ENCODE measurements around the gene NPIPA2. TPM values are rescaled to one million over a fixed set of nuclear protein-coding genes. Genes with fewer than 3 reads are reported as not detected.
"Not testable (repeated sequence)": the region's sequence is repeated elsewhere in the genome, so short reads cannot be mapped to it uniquely, and the experiment has no call there.

NPIPA2 gene
- total and polyA plus RNA-seq, 2 donors (not counting 1 experiment from before 2014, with no cell fraction given) = 0.99 to 1.6 TPM

DNA sequence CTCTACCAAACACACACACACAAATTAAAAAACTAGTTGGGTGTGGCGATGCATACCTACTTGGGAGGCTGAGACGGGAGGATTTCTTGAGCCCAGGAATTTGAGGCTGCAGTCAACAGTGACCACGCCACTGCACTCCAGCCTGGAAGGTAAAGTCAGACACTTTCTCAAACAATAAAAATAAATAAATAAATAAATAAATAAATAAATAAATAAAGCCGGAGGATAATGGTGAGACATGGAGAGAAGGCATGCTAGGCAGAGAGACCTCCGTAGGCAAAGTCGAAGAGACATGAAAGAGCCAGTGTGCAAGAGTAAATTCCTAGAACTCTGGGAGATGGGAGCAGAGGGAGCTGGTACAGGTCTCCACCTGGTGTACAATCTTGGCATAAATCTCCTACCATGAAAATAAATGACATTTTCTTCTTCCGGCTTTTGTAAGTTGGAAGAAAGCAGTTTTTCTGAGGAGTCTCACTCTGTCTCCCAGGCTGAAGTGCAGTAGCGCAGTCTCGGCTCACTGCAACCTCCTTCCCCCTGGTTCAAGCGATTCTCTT is 1.4 kb upstream of the NPIPA2 start:
- not testable (repeated sequence) for H3K79me2 ChIP-seq (ENCODE audit: control insufficient read depth, insufficient read depth, low read length); H3K4me2 ChIP-seq (ENCODE audit: extremely low read depth, insufficient read depth, low read length); H3K4me3 ChIP-seq (replicated peaks in 1 of 4; ENCODE audit: control extremely low read depth in 1 of 4, insufficient read depth in 1 of 4, low read depth in 3 of 4, low read length in 4 of 4); H3K27me3 ChIP-seq (ENCODE audit: control insufficient read depth, insufficient read depth, low read length); H2AFZ ChIP-seq (ENCODE audit: low read length); DNase-seq (ENCODE audit: low read depth in 2 of 2); H3K9me3 ChIP-seq (ENCODE audit: control insufficient read depth, insufficient read depth, low read depth, low read length); H3K36me3 ChIP-seq (ENCODE audit: control insufficient read depth, insufficient read depth, low read length); H3K27ac ChIP-seq (ENCODE audit: insufficient read depth, low read length); H3K9ac ChIP-seq (ENCODE audit: insufficient read depth, low read length); H3K4me1 ChIP-seq (ENCODE audit: control insufficient read depth, extremely low read depth, insufficient read depth, low read length); H4K20me1 ChIP-seq (ENCODE audit: control insufficient read depth, extremely low read depth, insufficient read depth, low read length)

DNA sequence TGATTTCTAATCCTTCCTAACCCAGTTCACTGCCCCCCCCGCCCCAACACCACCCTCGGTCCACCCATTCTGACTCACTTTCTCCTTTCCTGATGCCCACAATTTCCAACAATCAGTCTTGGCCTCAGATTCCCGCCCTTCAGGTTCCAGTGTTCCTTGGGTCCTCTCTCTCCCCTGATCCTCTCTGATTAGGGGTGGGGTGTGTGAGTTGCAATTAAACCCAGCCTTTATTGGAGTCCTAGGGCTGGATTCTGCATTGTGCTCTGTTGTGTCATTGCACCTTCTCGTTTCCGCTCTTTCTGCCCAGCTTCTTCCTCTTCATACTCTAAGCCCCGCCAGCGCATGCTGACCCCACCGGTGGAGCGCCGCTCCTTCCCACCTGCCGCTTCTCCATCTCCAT is 539 bp upstream of the NPIPA2 start:
- H3K4me3 ChIP-seq (replicated peaks in 1 of 4; ENCODE audit: control extremely low read depth in 1 of 4, insufficient read depth in 1 of 4, low read depth in 3 of 4, low read length in 4 of 4); H3K79me2 ChIP-seq (ENCODE audit: control insufficient read depth, insufficient read depth, low read length); H3K36me3 ChIP-seq (ENCODE audit: control insufficient read depth, insufficient read depth, low read length); H3K27me3 ChIP-seq (ENCODE audit: control insufficient read depth, insufficient read depth, low read length); DNase-seq (ENCODE audit: low read depth in 2 of 2); H3K9me3 ChIP-seq (ENCODE audit: control insufficient read depth, insufficient read depth, low read depth, low read length); H3K27ac ChIP-seq (ENCODE audit: insufficient read depth, low read length); H3K9ac ChIP-seq (ENCODE audit: insufficient read depth, low read length); H4K20me1 ChIP-seq (ENCODE audit: control insufficient read depth, extremely low read depth, insufficient read depth, low read length); H2AFZ ChIP-seq (ENCODE audit: low read length); H3K4me2 ChIP-seq (ENCODE audit: extremely low read depth, insufficient read depth, low read length); H3K4me1 ChIP-seq (ENCODE audit: control insufficient read depth, extremely low read depth, insufficient read depth, low read length): not testable (repeated sequence)

DNA sequence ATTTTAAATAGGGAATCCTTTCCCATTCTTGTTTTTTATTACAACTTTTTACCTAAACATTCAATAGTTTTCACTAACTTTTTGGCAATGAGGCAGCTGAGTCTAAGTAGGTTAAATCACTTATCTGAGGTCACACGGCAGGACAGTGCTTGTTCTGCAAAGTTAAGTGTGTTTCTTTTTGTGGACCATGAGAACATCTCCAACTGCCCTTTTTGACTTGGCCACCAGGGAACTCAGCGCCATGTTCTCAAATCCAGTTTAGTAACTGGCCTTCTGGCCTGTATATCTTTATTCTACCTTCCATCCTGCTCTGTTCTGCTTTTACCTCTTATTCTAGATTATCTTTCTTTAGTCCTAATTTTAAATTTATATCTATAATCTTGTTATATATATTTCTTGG is 31.3 kb downstream of the NPIPA2 start:
- DNase-seq (ENCODE audit: low read depth in 2 of 2); H3K27me3 ChIP-seq (ENCODE audit: control insufficient read depth, insufficient read depth, low read length): not testable (repeated sequence)

DNA sequence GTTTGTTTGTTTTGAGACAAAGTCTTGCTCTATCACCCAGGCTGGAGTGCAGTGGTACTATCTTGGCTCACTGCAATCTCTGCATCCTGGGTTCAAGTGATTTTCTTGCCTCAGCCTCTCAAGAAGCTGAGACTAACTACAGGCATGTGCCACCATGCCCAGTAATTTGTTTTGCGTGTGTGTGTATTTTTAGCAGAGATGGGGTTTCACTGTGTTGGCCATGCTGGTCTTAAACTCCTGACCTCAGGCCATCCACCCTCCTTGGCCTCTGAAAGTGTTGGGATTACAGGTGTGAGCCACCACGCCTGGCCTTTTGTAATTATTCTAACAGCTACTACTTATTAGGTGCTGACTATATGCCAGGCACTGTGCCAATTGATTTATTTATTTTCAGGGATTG is 33.3 kb downstream of the NPIPA2 start:
- H3K9ac ChIP-seq (ENCODE audit: insufficient read depth, low read length); H2AFZ ChIP-seq (ENCODE audit: low read length); H3K4me2 ChIP-seq (ENCODE audit: extremely low read depth, insufficient read depth, low read length): not testable (repeated sequence)

More for the DNA sequence above, 31.3 kb downstream of the NPIPA2 start:
- H3K4me3 ChIP-seq (replicated peaks in 1 of 4; ENCODE audit: control extremely low read depth in 1 of 4, insufficient read depth in 1 of 4, low read depth in 3 of 4, low read length in 4 of 4); H3K36me3 ChIP-seq (ENCODE audit: control insufficient read depth, insufficient read depth, low read length); H2AFZ ChIP-seq (ENCODE audit: low read length); H3K4me2 ChIP-seq (ENCODE audit: extremely low read depth, insufficient read depth, low read length); H3K9me3 ChIP-seq (ENCODE audit: control insufficient read depth, insufficient read depth, low read depth, low read length); H3K4me1 ChIP-seq (ENCODE audit: control insufficient read depth, extremely low read depth, insufficient read depth, low read length); H4K20me1 ChIP-seq (ENCODE audit: control insufficient read depth, extremely low read depth, insufficient read depth, low read length); H3K27ac ChIP-seq (ENCODE audit: insufficient read depth, low read length); H3K9ac ChIP-seq (ENCODE audit: insufficient read depth, low read length); H3K79me2 ChIP-seq (ENCODE audit: control insufficient read depth, insufficient read depth, low read length): not testable (repeated sequence)

DNA sequence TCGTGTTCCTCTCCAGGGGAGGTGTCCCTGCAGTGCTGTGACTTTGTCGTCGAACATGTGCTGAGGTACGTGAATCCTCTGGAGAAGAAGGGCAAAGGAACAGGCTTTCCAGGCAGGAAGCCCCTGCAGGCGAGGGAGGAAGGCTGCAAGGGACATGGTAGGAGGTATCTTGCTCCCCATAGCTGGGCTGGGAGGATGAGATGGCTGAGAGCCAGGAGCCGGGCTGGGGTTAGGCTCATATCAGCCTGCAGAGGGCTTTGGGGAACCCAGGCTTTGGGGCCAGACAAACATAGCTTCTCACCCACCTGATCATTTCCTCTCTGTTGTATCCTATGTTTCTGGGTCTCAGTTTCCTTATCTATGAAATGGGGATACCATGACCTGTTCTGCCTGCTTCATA is 34.4 kb downstream of the NPIPA2 start:
- not testable (repeated sequence) for H4K20me1 ChIP-seq (ENCODE audit: control insufficient read depth, extremely low read depth, insufficient read depth, low read length); DNase-seq (ENCODE audit: low read depth in 2 of 2); H3K36me3 ChIP-seq (ENCODE audit: control insufficient read depth, insufficient read depth, low read length); H2AFZ ChIP-seq (ENCODE audit: low read length); H3K27me3 ChIP-seq (ENCODE audit: control insufficient read depth, insufficient read depth, low read length); H3K4me3 ChIP-seq (replicated peaks in 1 of 4; ENCODE audit: control extremely low read depth in 1 of 4, insufficient read depth in 1 of 4, low read depth in 3 of 4, low read length in 4 of 4); H3K4me1 ChIP-seq (ENCODE audit: control insufficient read depth, extremely low read depth, insufficient read depth, low read length); H3K27ac ChIP-seq (ENCODE audit: insufficient read depth, low read length); H3K9me3 ChIP-seq (ENCODE audit: control insufficient read depth, insufficient read depth, low read depth, low read length); H3K79me2 ChIP-seq (ENCODE audit: control insufficient read depth, insufficient read depth, low read length); H3K9ac ChIP-seq (ENCODE audit: insufficient read depth, low read length); H3K4me2 ChIP-seq (ENCODE audit: extremely low read depth, insufficient read depth, low read length)

More for the DNA sequence above, 33.3 kb downstream of the NPIPA2 start:
- not testable (repeated sequence) for H4K20me1 ChIP-seq (ENCODE audit: control insufficient read depth, extremely low read depth, insufficient read depth, low read length); H3K27me3 ChIP-seq (ENCODE audit: control insufficient read depth, insufficient read depth, low read length); H3K36me3 ChIP-seq (ENCODE audit: control insufficient read depth, insufficient read depth, low read length); H3K4me1 ChIP-seq (ENCODE audit: control insufficient read depth, extremely low read depth, insufficient read depth, low read length); DNase-seq (ENCODE audit: low read depth in 2 of 2); H3K79me2 ChIP-seq (ENCODE audit: control insufficient read depth, insufficient read depth, low read length); H3K4me3 ChIP-seq (replicated peaks in 1 of 4; ENCODE audit: control extremely low read depth in 1 of 4, insufficient read depth in 1 of 4, low read depth in 3 of 4, low read length in 4 of 4); H3K27ac ChIP-seq (ENCODE audit: insufficient read depth, low read length); H3K9me3 ChIP-seq (ENCODE audit: control insufficient read depth, insufficient read depth, low read depth, low read length)

DNA sequence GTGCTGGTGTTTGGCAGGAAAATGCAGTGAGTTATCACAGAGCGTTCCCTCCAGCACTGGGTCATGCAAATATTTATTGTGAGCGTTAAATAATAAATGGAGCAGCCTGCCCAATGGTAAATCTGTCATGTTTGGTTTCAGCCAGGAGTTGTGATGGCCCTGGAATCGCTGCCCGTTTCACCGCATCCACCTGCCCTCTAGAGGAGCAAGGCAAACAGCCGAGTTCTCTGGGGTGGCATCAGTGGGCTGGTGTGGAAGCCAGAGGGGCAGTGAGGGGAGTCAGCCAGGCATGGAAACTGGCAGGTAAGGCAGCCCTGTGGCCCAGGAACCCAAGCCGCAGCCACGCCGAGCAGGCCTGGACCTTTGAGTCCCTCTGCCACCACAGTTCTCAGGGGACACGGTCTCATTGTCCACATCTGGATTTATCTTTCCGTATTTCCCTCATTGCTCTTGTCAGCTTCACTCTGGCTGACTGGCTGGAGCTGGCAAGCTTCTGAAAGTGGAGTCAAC is 37.1 kb downstream of the NPIPA2 start:
- not testable (repeated sequence) for H3K9me3 ChIP-seq (ENCODE audit: control insufficient read depth, insufficient read depth, low read depth, low read length); H3K4me2 ChIP-seq (ENCODE audit: extremely low read depth, insufficient read depth, low read length); H2AFZ ChIP-seq (ENCODE audit: low read length); H3K36me3 ChIP-seq (ENCODE audit: control insufficient read depth, insufficient read depth, low read length); DNase-seq (ENCODE audit: low read depth in 2 of 2); H3K9ac ChIP-seq (ENCODE audit: insufficient read depth, low read length); H3K27ac ChIP-seq (ENCODE audit: insufficient read depth, low read length); H3K4me1 ChIP-seq (ENCODE audit: control insufficient read depth, extremely low read depth, insufficient read depth, low read length); H3K27me3 ChIP-seq (ENCODE audit: control insufficient read depth, insufficient read depth, low read length); H3K79me2 ChIP-seq (ENCODE audit: control insufficient read depth, insufficient read depth, low read length); H3K4me3 ChIP-seq (replicated peaks in 1 of 4; ENCODE audit: control extremely low read depth in 1 of 4, insufficient read depth in 1 of 4, low read depth in 3 of 4, low read length in 4 of 4); H4K20me1 ChIP-seq (ENCODE audit: control insufficient read depth, extremely low read depth, insufficient read depth, low read length)

DNA sequence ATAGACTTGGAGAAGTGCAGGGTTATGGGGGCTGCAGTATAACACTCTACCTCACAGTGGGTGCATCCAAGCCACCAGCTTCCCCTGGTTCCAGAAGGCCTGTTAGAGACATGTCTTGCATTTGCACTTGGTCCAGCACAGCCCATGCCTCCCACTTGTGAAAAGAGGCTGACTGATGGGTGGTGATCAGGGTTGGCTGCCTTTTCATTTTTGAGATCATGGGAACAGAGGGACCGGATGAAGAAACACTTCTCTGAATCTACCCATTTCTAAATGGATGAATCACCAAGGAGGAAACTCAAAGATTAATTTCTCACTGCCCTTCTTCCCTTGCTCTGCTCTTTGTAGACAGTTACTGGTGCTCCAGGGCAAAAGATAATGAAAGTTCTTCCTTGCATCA is 43.8 kb downstream of the NPIPA2 start:
- not testable (repeated sequence) for H3K79me2 ChIP-seq (ENCODE audit: control insufficient read depth, insufficient read depth, low read length); H3K36me3 ChIP-seq (ENCODE audit: control insufficient read depth, insufficient read depth, low read length); DNase-seq (ENCODE audit: low read depth in 2 of 2); H2AFZ ChIP-seq (ENCODE audit: low read length); H3K27me3 ChIP-seq (ENCODE audit: control insufficient read depth, insufficient read depth, low read length); H3K9ac ChIP-seq (ENCODE audit: insufficient read depth, low read length); H3K27ac ChIP-seq (ENCODE audit: insufficient read depth, low read length); H3K4me3 ChIP-seq (replicated peaks in 1 of 4; ENCODE audit: control extremely low read depth in 1 of 4, insufficient read depth in 1 of 4, low read depth in 3 of 4, low read length in 4 of 4); H3K4me1 ChIP-seq (ENCODE audit: control insufficient read depth, extremely low read depth, insufficient read depth, low read length); H3K4me2 ChIP-seq (ENCODE audit: extremely low read depth, insufficient read depth, low read length); H4K20me1 ChIP-seq (ENCODE audit: control insufficient read depth, extremely low read depth, insufficient read depth, low read length); H3K9me3 ChIP-seq (ENCODE audit: control insufficient read depth, insufficient read depth, low read depth, low read length)
